Measurements from ENCODE around the gene HDAC9. TPM values are rescaled to one million over a fixed set of nuclear protein-coding genes. Genes with fewer than 3 reads are reported as not detected.

The HDAC9 gene
- total and polyA plus RNA-seq, 2 of the 13 experiments (the other 11 are each of a cell fraction or from before 2014, with no cell fraction given): 0.05 to 0.07 TPM

- H3K79me2 ChIP-seq (ENCODE audit: insufficient read depth, low read length): no peaks in the 10 kb centered on the region
- no peak overlapping the region for H3K9ac ChIP-seq (ENCODE audit: insufficient read depth, low read depth, low read length)
- WGBS (ENCODE audit: low lambda C conversion rate): 0% methylated on average over 5 of the region's 5 CpGs
- no peak for FAIRE-seq
- no peaks in the 10 kb centered on the region for H3K4me1 ChIP-seq (ENCODE audit: insufficient read depth, low read length)
- H2AFZ ChIP-seq (ENCODE audit: low read length): no peak overlapping the region
- no peak for ATAC-seq
- no peaks in the 10 kb centered on the region for H4K20me1 ChIP-seq (ENCODE audit: insufficient read depth, low read length)
- intact Hi-C loops (cut with micrococcal nuclease; ENCODE audit: unreplicated experiment) (no loop called here), in situ Hi-C loops (cut with HindIII; ENCODE audit: extremely low pct_ligation_motif_present, low pct_unique_long_range_greater_than_20kb) (no loop called here)
- no peak overlapping the region for H3K4me3 ChIP-seq (replicated peaks in 1 of 3; ENCODE audit: insufficient read depth in 1 of 3, low read depth in 2 of 3, low read length in 3 of 3)
- H3K36me3 ChIP-seq (replicated peaks in 1 of 2; ENCODE audit: control insufficient read depth in 1 of 2, insufficient read depth in 2 of 2, low read length in 2 of 2): no peaks in the 10 kb centered on the region
- POLR2A ChIA-PET: no interaction called here
- no peaks in the 10 kb centered on the region for H3K9me3 ChIP-seq (ENCODE audit: low read length)
- no TSS peak for BruUV-seq (replicated peaks)
- CTCF ChIA-PET (ENCODE audit: low intra/inter-chr PET ratio, low total read pairs): no interaction called here
- no peak for DNase-seq (ENCODE audit: low spot score)
- TF ChIP-seq CHCHD3 (CRISPR knock-in tag; IDR thresholded peaks at IDR 0.05) (no peak), ZNF775 (CRISPR knock-in tag; IDR thresholded peaks at IDR 0.05; ENCODE audit: borderline replicate concordance) (no peak), ATF7 (IDR thresholded peaks at IDR 0.05) (no peak), ATF7 (CRISPR knock-in tag; IDR thresholded peaks at IDR 0.05) (no peak), POGZ (CRISPR knock-in tag; IDR thresholded peaks at IDR 0.05) (no peak), TEAD3 (CRISPR knock-in tag; optimal IDR thresholded peaks at IDR 0.05; ENCODE audit: borderline replicate concordance) (no peak), ZNF639 (CRISPR knock-in tag; conservative IDR thresholded peaks at IDR 0.05) (no peak), GATAD2A (CRISPR knock-in tag; IDR thresholded peaks at IDR 0.05) (no peak)
- no peaks in the 10 kb centered on the region for H3K27me3 ChIP-seq (ENCODE audit: control insufficient read depth in 1 of 2, insufficient read depth in 2 of 2, low read length in 2 of 2)
- no peak overlapping the region for H3K4me2 ChIP-seq (ENCODE audit: low read depth, low read length)
- H3K27ac ChIP-seq (ENCODE audit: extremely low read length, insufficient read depth, low read length): no peak overlapping the region
These were observed 175.6 kb downstream of the HDAC9 start for GRCh38 chr7:18671176-18671575.

- FAIRE-seq (no peak), ATAC-seq (no peak), DNase-seq (ENCODE audit: low spot score) (no peak)
- Histone ChIP-seq H3K27ac (ENCODE audit: extremely low read length, insufficient read depth, low read length) (no peak overlapping the region), H3K9ac (ENCODE audit: insufficient read depth, low read depth, low read length) (no peak overlapping the region), H3K9me3 (ENCODE audit: low read length) (no peaks in the 10 kb centered on the region), H3K4me2 (ENCODE audit: low read depth, low read length) (no peak overlapping the region), H3K79me2 (ENCODE audit: insufficient read depth, low read length) (no peaks in the 10 kb centered on the region), H3K36me3 (replicated peaks in 1 of 2; ENCODE audit: control insufficient read depth in 1 of 2, insufficient read depth in 2 of 2, low read length in 2 of 2) (no peaks in the 10 kb centered on the region), H3K27me3 (ENCODE audit: control insufficient read depth in 1 of 2, insufficient read depth in 2 of 2, low read length in 2 of 2) (no peaks in the 10 kb centered on the region), H3K4me1 (ENCODE audit: insufficient read depth, low read length) (no peaks in the 10 kb centered on the region), H3K4me3 (replicated peaks in 1 of 3; ENCODE audit: insufficient read depth in 1 of 3, low read depth in 2 of 3, low read length in 3 of 3) (no peak overlapping the region), H4K20me1 (ENCODE audit: insufficient read depth, low read length) (no peaks in the 10 kb centered on the region), H2AFZ (ENCODE audit: low read length) (no peak overlapping the region)
- in situ Hi-C loops (cut with HindIII; ENCODE audit: extremely low pct_ligation_motif_present, low pct_unique_long_range_greater_than_20kb): no loop called here
- WGBS (ENCODE audit: low lambda C conversion rate): 0% methylated on average over 2 of the region's 2 CpGs
- BruUV-seq (replicated peaks): no TSS peak
- CTCF ChIA-PET (ENCODE audit: low intra/inter-chr PET ratio, low total read pairs): no interaction called here
- intact Hi-C loops (cut with micrococcal nuclease; ENCODE audit: unreplicated experiment): no loop called here
- TF ChIP-seq NFIC (IDR thresholded peaks at IDR 0.05; ENCODE audit: low read length) (no peak), ZBED4 (CRISPR knock-in tag; IDR thresholded peaks at IDR 0.05; ENCODE audit: borderline replicate concordance) (no peak), ZNF724P (CRISPR knock-in tag; IDR thresholded peaks at IDR 0.05; ENCODE audit: borderline replicate concordance) (no peak), PAX8 (CRISPR knock-in tag; IDR thresholded peaks at IDR 0.05; ENCODE audit: borderline replicate concordance) (no peak), SRY (CRISPR knock-in tag; IDR thresholded peaks at IDR 0.05) (no peak), ZNF530 (CRISPR knock-in tag; IDR thresholded peaks at IDR 0.05; ENCODE audit: low read depth) (no peak), SOX13 (IDR thresholded peaks at IDR 0.05) (no peak), SOX13 (CRISPR knock-in tag; conservative IDR thresholded peaks at IDR 0.05 in 1 of 2, IDR thresholded peaks at IDR 0.05 in 1 of 2) (no peak)
- POLR2A ChIA-PET: no interaction called here
These were observed 180.0 kb downstream of the HDAC9 start for GRCh38 chr7:18675579-18675978.
